A549 treated with Hydrocortisone at 1 μM for 4 hours (cell line): ENCODE results near the gene ZBTB24. TPM values are rescaled to one million over a fixed set of nuclear protein-coding genes. Genes with fewer than 3 reads are reported as not detected.

Source experiments
- total RNA-seq: library from RNA; stranded (reverse); fragments of 200-300 nt; extraction: Qiagen RNA extraction; gene quantifications from 5 replicates; pipeline ENCODE4 v1.2.3, GENCODE V29; 2022

Gene ZBTB24
- total RNA-seq = 4.3 to 5.4 TPM (median 4.7 TPM) in 5 replicates

DNA sequence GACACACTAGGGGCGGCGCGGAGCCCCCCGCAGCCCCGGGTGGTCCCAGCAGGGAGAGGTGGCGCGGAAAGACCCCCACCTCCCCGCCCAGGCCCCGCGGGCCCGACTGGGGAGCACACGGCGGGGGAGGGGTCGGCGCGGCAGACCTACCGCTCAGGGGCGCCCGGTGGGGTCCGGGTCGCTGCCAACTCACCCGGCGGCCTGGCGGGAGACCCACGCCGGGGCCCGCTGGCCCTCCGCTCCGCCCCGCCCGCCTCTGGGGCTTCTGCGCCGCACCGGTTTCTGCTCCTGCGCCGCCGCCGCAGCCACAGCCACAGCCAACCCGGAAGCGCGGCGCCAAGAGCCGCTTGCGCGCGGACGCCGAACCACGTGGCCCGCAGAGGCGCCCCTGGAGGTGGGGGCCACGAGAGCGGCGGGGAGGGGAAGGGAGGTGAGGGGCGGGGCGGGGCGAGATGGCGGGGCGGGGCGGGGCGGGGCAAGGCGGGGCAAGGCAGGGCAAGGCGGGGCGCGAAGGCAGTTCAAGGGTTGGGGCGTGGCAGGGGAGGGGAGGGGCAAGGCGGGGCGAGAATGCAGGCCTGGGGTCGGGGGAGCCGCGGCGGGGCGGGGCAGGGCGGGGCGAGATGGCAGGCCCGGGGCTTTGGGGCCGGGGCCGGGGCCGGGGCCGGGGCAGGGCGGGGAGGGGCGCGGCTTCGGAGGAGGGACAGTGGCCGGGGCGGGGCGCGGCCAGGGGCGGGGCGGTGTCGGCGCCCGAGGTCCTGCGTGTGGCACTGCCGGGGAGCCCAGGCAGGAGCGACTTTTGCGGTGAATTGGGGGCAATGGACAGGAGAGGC lies at the start of gene ZBTB24:
ZBTB24 (minus strand) TSS at position 315 of the 830 bp plus-strand sequence. CDS start 1,193 bp downstream, outside the sequence.

DNA sequence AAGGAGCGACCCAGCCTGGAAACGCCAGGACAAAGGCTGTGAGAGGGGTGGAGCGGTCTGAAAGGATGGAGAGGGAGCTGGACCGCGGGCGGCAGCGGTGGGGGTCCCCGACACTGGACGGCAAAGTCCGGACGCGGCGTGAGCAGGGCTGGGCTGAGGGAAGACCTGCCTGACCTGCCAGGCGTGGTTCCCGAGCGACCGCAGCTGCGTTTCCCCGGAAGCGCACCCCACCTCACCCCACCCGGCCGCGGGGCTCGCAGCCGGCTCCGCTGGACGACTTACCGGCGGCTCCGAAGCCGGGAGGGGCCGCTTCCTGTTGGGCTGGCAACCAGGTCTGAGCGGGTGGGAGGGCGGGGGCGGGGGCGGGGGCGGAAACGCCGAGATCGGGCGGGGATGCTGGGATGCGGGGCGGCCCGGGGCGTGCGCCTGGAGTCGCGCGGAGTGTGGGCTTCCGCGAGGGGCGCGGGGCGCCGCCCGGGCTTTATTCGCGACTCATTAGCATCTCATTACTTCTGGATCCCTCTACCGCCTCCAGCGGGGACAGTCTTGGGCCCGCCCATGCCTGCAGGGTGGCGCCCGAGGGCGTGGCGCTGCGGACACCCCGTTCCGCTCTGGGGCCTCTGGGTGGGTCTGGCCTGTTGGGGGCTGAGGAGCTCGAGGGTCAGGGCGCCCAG lies 27.4 kb downstream of the ZBTB24 start, which contains the start of gene MICAL1:
MICAL1 (minus strand) TSS at position 336 of the 674 bp plus-strand sequence. CDS start 1,576 bp downstream, outside the sequence.

DNA sequence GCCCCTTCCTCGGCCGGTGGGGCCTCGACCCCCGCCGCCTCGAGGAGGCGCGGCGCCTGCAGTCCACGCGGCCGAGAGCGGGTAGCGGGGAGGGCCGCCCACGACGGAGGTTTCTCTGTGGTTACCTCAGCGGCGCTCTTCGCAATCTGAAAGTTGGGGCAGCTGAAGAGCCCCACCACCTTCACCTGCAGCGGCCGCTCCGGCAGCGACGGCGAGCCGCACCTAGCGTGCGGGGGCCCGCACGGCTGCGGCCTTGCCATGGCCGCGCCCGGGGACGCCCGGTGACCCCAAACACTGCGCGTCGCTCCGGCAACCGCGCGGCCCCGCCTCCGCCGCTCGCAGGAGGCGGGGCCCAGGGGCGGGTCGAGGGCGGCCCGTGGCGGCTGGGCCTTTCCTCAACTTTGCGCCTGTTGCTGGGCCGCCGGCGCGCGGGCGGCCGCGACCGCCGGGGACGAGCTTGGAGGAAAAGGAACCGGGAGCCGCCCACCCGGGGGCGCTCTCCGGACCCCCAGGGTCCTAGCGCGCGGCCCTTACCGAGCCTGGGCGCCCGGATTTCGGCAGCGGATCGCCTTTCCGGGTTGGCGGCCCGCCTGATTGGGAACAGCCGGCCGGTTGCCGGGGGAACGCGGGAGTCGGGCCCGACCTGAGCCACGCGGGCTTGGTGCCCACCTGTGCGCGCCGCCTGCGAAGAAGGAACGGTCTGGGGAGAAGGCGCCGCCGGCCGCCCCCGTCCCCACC lies 42.5 kb downstream of the ZBTB24 start, which contains the start of the genes PPIL6 and SMPD2:
PPIL6 (minus strand) TSS at position 298 of the 738 bp plus-strand sequence; CDS start at position 260, 38 bp downstream.
SMPD2 (plus strand) TSS at position 394 of the 738 bp plus-strand sequence. CDS start 398 bp downstream, outside the sequence.

Other genes with a start within 250 kb of the ZBTB24 start
- 89.3 to 113 TPM (median 105 TPM) in 5 replicates for gene CD164, start 100.8 kb downstream of the ZBTB24 start, total RNA-seq
- 2.9 to 3.8 TPM (median 3.1 TPM) in 5 replicates for gene PPIL6, start 42.6 kb downstream of the ZBTB24 start, total RNA-seq
- 13.2 to 15.7 TPM (median 14.4 TPM) in 5 replicates for gene SMPD2, start 42.5 kb downstream of the ZBTB24 start, total RNA-seq
- gene MICAL1, start 27.4 kb downstream of the ZBTB24 start, total RNA-seq = 14.6 to 18.3 TPM (median 16.2 TPM) in 5 replicates
- 0.88 to 1.9 TPM (median 1.0 TPM) in 5 replicates for gene AK9, start 208.0 kb upstream of the ZBTB24 start, total RNA-seq
- 3.7 to 5.3 TPM (median 4.6 TPM) in 5 replicates for gene FIG4, start 208.1 kb upstream of the ZBTB24 start, total RNA-seq